Measurements from ENCODE around the gene NDUFB11.

NDUFB11 gene

DNA sequence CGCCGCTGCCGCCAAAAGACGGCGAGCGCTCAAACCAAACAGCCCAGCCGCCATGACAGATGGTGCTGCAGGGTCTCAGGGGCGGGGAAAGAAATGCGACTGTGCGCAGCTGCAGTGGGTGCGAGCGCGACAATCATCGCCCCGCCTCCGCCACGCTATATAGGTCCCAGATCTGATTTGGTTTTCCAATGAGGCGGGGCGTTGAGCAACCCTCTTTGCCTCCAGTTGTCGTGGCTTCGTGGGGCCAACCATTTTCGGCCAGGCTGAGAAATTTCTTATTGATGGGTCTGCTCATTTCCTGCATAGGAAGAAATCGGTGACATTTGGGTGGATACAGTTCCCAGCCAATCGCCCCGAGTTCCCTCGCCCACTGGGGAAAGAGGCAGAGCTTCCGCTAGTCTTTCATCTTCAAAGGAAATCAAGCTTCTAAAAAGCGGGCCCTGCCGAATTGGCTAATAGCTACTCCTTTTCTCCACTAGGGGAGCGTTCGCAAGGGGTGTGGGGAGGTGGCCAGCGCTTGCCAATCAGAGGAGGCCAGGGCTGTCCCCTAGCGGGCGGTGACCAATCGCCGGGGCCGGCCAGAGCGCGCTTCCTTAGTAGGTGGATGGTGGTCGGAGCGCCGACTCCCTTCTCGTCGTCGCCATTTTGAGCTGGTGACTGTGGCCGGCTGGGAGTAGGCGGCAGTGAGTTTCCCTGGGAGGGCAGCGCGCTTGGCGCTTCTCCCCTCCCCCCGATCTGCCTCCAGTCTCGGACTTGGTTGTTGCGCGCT is at the start of gene NDUFB11, which contains the start of gene RBM10:
NDUFB11 (minus strand) TSS at position 77 of the 769 bp plus-strand sequence; CDS start at position 54, 23 bp downstream.
RBM10 (plus strand) TSS at position 596 of the 769 bp plus-strand sequence. CDS start 2,261 bp downstream, outside the sequence.
- H3K36me3 ChIP-seq (ENCODE audit: control insufficient read depth, insufficient read depth, low read length), result no peaks in the 10 kb centered on the region
- H3K27ac ChIP-seq (ENCODE audit: low read depth, low read length), result peak within 1 kb of the TSS; percentile 94
- peaks cover 7% of the 10 kb centered on the region for H3K4me1 ChIP-seq (ENCODE audit: control insufficient read depth, insufficient read depth, low read length)
- H3K9ac ChIP-seq (ENCODE audit: low read length), result peak within 1 kb of the TSS; percentile 67
- H3K4me3 ChIP-seq (ENCODE audit: low read length), result peak within 1 kb of the TSS; percentile 73
- no peaks in the 10 kb centered on the region for H3K27me3 ChIP-seq (ENCODE audit: control insufficient read depth, insufficient read depth, low read length)

DNA sequence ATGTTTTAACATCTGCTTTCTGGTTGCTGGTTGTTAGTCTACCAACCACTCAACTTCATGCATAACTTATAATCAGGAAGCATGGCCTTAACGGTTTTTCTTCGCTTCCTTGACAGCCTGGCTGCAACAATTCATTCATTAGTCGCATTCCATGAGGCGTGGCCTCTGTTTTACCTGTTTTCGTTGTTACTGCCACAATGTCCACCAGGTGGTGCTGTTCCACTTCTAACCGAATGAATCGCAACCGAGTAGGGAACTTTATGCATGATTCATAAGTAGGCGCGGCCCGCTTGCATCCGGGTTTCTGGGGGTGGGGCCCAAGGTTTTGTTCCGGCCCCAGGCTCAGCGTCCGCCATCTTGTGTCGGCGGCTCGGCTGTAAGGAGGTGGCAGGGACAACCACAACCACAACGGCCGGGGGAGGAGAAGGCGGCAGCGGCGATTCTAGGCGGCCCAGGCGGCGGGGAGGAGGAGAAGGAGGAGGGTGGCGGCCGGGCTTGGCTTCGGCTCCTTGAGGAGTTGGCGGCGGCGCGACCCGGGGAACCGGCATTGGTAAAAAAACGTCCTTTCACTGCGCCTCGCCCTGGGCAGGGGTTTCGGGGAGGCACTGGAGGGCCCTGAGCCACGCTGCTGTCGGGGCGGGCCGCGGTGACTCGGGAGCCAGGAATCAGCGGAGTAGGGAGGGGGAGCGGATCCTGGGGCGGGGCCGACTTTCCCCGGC is 49.1 kb upstream of the NDUFB11 start, which contains the start of gene UBA1:
UBA1 (plus strand) TSS at position 355 of the 719 bp plus-strand sequence. CDS start 4,974 bp downstream, outside the sequence.
- Histone ChIP-seq H3K27ac (ENCODE audit: low read depth, low read length) (peak within 1 kb of the TSS; percentile 96), H3K4me1 (ENCODE audit: control insufficient read depth, insufficient read depth, low read length) (peaks cover 17% of the 10 kb centered on the region), H3K4me3 (ENCODE audit: low read length) (peak within 1 kb of the TSS; percentile 74), H3K27me3 (ENCODE audit: control insufficient read depth, insufficient read depth, low read length) (no peaks in the 10 kb centered on the region), H3K9ac (ENCODE audit: low read length) (peak within 1 kb of the TSS; percentile 81), H3K36me3 (ENCODE audit: control insufficient read depth, insufficient read depth, low read length) (peaks cover 12% of the 10 kb centered on the region)

DNA sequence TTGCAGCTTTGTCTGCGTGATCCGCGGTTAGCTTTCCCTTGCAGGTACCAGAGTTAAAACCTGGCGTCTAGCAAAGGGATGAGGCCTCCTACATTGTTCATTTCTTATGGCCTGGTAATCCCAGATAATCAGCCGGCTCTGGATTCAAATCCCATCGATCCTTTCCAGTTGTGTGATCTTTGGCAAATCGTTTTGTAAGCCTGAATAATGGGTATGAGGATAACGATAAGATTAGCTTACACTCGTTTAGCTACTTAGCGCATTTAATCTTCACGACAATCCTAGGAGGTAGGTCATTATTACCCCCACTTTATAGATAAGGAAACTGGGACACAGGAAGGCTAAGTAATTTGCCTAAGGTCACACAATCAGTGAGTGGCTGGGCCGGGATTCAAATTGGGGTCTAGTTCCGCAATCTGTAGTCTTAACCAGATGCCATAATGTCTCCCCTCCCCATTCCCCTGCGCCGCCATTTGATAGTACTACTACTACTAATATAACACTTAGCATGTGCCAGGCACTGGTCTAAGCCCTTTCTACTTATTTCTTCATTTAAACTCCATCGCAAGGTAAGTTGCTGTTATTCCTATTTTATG is 47.4 kb upstream of the NDUFB11 start:
- no peak overlapping the region for H3K9ac ChIP-seq (ENCODE audit: low read length)
- H3K36me3 ChIP-seq (ENCODE audit: control insufficient read depth, insufficient read depth, low read length), result peaks cover under 1% of the 10 kb centered on the region
- peaks cover 14% of the 10 kb centered on the region for H3K4me1 ChIP-seq (ENCODE audit: control insufficient read depth, insufficient read depth, low read length)
- H3K27me3 ChIP-seq (ENCODE audit: control insufficient read depth, insufficient read depth, low read length), result peaks cover 2% of the 10 kb centered on the region
- H3K4me3 ChIP-seq (ENCODE audit: low read length), result peak overlapping the region; percentile 65
- H3K27ac ChIP-seq (ENCODE audit: low read depth, low read length), result no peak overlapping the region

DNA sequence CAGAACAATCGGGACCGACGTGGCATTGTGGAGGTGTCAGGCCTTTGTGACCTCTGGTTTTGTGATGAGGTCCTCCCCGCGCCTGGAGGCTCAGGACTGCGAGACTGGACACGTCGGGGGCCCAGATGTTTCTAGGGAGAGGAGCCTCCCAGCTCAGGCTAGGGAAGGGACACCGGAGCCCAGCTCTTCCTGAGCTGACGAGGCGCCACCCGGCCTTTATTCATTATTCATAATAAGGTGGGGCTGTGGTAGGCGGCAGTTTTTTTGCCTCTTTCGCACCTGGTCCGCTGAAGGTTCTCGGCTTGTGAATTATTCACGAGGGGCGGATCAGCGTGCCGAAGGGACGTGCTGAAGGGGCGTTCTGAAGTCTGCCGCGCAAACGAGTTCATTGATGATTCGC is 46.8 kb upstream of the NDUFB11 start:
- peaks cover 2% of the 10 kb centered on the region for H3K27me3 ChIP-seq (ENCODE audit: control insufficient read depth, insufficient read depth, low read length)
- H3K9ac ChIP-seq (ENCODE audit: low read length), result no peak overlapping the region
- peak overlapping the region; percentile 65 for H3K4me3 ChIP-seq (ENCODE audit: low read length)
- peaks cover 8% of the 10 kb centered on the region for H3K4me1 ChIP-seq (ENCODE audit: control insufficient read depth, insufficient read depth, low read length)
- H3K36me3 ChIP-seq (ENCODE audit: control insufficient read depth, insufficient read depth, low read length), result no peaks in the 10 kb centered on the region
- no peak overlapping the region for H3K27ac ChIP-seq (ENCODE audit: low read depth, low read length)

DNA sequence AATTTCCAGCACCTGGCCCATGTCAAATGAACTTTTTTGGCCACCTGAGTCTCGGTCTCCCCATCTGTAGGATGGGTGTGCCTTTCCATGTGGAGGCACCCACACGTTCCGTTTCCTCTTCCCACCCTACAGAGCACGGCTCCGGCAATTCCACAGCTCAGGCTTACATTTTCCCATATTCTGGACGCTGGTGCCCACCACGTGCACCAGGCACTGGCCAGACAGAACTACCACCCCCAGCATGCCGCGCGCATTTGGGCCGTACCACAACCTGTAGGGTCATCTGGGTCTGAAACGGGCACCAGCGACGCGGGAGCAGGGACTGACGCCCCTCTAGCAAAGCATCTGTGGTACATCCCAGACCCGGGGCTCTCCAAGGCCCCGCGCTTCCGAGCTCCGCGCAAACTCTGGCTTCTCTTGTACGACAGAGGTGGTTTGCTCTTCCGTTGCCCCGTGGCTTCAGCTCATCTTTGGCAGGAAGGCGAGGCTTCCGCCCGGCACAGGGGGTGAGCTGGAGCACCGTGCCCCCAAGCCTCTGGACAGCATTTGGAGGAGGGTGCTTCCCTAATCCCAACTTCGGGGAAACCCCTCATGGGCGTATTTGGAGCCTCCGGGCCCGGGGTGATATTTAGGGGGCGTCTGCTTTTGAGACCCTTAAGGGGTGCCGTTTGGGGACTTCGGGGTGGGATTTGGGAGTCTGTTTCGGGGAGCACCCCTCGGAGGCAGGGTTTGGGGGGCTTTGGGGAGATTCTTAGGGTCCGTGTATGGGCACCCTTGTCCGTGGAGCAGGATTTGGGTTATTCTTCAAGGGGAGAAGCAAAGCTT is 46.2 kb upstream of the NDUFB11 start:
- Histone ChIP-seq H3K27ac (ENCODE audit: low read depth, low read length) (no peak overlapping the region), H3K4me1 (ENCODE audit: control insufficient read depth, insufficient read depth, low read length) (peaks cover 3% of the 10 kb centered on the region), H3K9ac (ENCODE audit: low read length) (no peak overlapping the region)

DNA sequence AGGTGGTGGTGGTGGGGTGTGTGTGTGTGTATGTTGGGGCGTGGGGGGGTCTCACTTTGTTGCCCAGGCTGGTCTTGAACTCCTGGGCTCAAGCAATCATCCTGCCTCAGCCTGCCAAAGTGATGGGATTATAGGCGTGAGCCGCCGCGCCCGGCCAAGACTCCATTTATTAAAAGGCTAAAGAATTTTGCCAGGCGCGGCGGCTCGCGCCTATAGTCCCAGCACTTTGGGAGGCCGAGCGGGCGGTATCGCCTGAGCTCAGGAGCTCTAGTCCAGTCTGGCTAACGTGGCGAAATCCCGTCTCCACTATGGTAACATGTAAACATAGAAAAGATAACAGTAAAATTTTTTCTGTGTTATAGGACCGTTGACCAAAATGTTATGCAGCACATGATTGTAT is 45.4 kb upstream of the NDUFB11 start:
- Histone ChIP-seq H3K36me3 (ENCODE audit: control insufficient read depth, insufficient read depth, low read length) (no peaks in the 10 kb centered on the region), H3K4me1 (ENCODE audit: control insufficient read depth, insufficient read depth, low read length) (peaks cover 3% of the 10 kb centered on the region), H3K27ac (ENCODE audit: low read depth, low read length) (no peak overlapping the region), H3K4me3 (ENCODE audit: low read length) (no peak overlapping the region), H3K27me3 (ENCODE audit: control insufficient read depth, insufficient read depth, low read length) (peaks cover 2% of the 10 kb centered on the region), H3K9ac (ENCODE audit: low read length) (no peak overlapping the region)

More for the DNA sequence above, 46.2 kb upstream of the NDUFB11 start:
- Histone ChIP-seq H3K36me3 (ENCODE audit: control insufficient read depth, insufficient read depth, low read length) (no peaks in the 10 kb centered on the region), H3K27me3 (ENCODE audit: control insufficient read depth, insufficient read depth, low read length) (peaks cover 2% of the 10 kb centered on the region), H3K4me3 (ENCODE audit: low read length) (peak overlapping the region; percentile 65)

DNA sequence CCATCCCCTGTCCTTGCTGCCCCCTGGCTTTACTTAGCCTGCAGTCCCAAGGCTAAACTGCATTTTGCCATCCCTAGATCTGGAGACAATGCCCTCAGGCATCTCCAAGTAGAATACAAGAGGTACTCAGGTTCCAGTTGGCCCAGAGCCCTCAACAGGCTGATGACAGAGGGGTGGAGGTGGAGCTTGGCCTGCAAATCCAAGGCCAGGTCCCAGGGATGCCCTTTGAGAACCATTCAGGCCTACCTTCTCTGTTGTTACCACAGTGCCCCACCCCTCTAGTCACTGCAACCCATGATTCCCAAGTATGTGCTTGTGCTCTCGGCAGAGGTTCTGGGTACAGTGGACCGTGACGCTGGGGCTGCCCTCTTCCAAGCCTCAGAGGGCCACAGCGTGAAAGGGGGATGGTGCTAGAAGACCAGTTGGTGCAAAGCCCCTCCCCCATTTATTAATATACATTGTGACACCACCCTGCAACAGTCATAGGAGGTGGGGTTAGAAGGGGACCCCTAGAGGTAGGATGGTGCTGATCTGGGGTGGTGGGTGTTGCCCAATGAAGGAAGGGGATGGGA is 42.7 kb upstream of the NDUFB11 start:
- Histone ChIP-seq H3K27me3 (ENCODE audit: control insufficient read depth, insufficient read depth, low read length) (peaks cover 5% of the 10 kb centered on the region), H3K9ac (ENCODE audit: low read length) (no peak overlapping the region), H3K4me3 (ENCODE audit: low read length) (no peak overlapping the region), H3K4me1 (ENCODE audit: control insufficient read depth, insufficient read depth, low read length) (no peaks in the 10 kb centered on the region), H3K36me3 (ENCODE audit: control insufficient read depth, insufficient read depth, low read length) (peaks cover 2% of the 10 kb centered on the region), H3K27ac (ENCODE audit: low read depth, low read length) (no peak overlapping the region)

DNA sequence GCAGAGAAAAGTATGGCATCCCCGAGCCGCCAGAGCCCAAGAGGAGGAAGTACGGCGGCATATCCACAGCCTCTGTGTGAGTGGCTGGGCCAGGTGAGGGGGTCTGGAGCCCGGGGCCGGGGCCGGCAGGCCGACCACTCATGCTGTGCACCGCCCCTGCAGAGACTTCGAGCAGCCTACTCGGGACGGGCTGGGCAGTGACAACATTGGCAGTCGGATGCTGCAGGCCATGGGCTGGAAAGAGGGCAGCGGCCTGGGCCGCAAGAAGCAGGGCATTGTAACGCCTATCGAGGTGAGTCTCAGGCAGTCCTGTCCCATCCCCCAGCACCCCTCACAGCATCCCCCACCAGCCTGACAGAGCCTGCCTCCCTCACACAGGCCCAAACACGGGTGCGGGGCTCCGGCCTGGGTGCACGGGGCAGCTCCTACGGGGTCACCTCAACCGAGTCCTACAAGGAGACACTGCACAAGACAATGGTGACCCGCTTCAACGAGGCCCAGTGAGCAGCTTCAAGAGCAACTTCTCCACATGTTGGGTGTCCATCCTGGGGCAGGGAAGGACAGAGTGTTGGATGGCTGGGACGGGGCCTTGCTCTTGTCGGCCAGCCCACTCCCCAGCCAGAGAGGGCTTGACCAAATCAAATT is 41.7 kb upstream of the NDUFB11 start:
- Histone ChIP-seq H3K9ac (ENCODE audit: low read length) (no peak overlapping the region), H3K27me3 (ENCODE audit: control insufficient read depth, insufficient read depth, low read length) (peaks cover 8% of the 10 kb centered on the region), H3K4me3 (ENCODE audit: low read length) (no peak overlapping the region), H3K27ac (ENCODE audit: low read depth, low read length) (no peak overlapping the region), H3K36me3 (ENCODE audit: control insufficient read depth, insufficient read depth, low read length) (peaks cover 2% of the 10 kb centered on the region), H3K4me1 (ENCODE audit: control insufficient read depth, insufficient read depth, low read length) (no peaks in the 10 kb centered on the region)

DNA sequence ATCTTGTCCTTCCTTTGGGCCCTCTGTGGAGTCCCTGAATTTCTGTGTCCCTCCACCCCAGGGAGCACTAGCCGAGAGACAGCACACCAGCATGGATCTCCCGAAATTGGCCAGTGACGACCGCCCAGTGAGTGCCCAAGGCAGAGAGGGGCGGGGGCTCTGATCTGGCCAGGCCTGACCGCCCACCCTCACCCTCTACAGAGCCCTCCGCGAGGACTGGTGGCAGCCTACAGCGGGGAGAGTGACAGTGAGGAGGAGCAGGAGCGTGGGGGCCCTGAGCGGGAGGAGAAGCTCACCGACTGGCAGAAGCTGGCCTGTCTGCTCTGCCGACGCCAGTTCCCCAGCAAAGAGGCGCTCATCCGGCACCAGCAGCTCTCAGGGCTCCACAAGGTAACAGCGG is 40.7 kb upstream of the NDUFB11 start:
- H3K4me3 ChIP-seq (ENCODE audit: low read length), result no peak overlapping the region
- H3K4me1 ChIP-seq (ENCODE audit: control insufficient read depth, insufficient read depth, low read length), result no peaks in the 10 kb centered on the region
- H3K9ac ChIP-seq (ENCODE audit: low read length), result no peak overlapping the region
- no peak overlapping the region for H3K27ac ChIP-seq (ENCODE audit: low read depth, low read length)
- peaks cover 8% of the 10 kb centered on the region for H3K27me3 ChIP-seq (ENCODE audit: control insufficient read depth, insufficient read depth, low read length)
- peaks cover 5% of the 10 kb centered on the region for H3K36me3 ChIP-seq (ENCODE audit: control insufficient read depth, insufficient read depth, low read length)

DNA sequence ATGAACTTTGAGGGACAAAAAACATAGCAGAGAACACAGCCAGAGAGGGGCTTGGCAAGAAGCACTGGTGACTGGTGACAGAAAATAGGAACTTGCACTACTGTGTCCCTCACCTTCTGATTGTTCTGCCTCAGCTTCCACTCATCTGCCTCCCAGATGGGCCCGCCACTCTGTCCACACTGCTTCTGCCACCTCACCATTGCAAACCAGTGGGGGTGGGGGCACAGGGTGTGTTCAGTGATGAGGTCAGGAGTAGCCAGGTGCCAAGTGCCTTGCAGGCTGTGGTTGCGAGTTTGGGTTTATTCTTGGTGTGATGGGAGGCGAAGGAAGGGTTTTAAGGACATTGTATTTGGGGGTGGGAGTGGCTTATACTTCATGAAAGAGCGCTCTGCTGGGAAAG is 40.0 kb upstream of the NDUFB11 start:
- Histone ChIP-seq H3K4me3 (ENCODE audit: low read length) (no peak overlapping the region), H3K36me3 (ENCODE audit: control insufficient read depth, insufficient read depth, low read length) (peaks cover 5% of the 10 kb centered on the region)

DNA sequence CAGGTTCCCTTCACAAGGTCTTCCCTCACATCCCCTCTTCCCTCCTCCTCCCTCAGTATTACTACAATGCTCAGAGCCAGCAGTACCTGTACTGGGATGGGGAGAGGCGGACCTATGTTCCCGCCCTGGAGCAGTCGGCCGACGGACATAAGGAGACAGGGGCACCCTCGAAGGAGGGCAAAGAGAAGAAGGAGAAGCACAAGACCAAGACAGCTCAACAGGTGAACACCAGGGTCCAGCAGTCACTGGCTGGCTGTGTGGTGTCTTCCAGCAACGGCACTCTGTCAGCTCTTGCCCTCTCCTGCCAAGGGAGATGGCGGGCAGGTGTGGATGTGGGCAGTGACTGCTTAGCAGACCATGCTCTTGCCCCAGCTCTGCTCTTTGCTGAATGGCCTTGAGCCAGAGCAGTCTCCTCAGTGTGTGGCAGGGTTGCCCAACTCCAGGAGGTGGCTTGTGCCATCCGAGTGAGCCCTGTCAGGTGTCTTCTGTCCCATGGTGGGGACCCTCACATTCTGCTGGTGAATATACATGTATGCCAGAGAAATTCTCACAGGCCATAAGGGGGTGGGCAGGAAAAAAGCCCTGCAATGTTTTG is 37.7 kb upstream of the NDUFB11 start:
- Histone ChIP-seq H3K4me1 (ENCODE audit: control insufficient read depth, insufficient read depth, low read length) (no peaks in the 10 kb centered on the region), H3K4me3 (ENCODE audit: low read length) (no peak overlapping the region), H3K27ac (ENCODE audit: low read depth, low read length) (no peak overlapping the region), H3K36me3 (ENCODE audit: control insufficient read depth, insufficient read depth, low read length) (peaks cover 5% of the 10 kb centered on the region), H3K9ac (ENCODE audit: low read length) (no peak overlapping the region), H3K27me3 (ENCODE audit: control insufficient read depth, insufficient read depth, low read length) (peaks cover 8% of the 10 kb centered on the region)

More for the DNA sequence above, 40.0 kb upstream of the NDUFB11 start:
- Histone ChIP-seq H3K27ac (ENCODE audit: low read depth, low read length) (no peak overlapping the region), H3K4me1 (ENCODE audit: control insufficient read depth, insufficient read depth, low read length) (no peaks in the 10 kb centered on the region), H3K9ac (ENCODE audit: low read length) (no peak overlapping the region), H3K27me3 (ENCODE audit: control insufficient read depth, insufficient read depth, low read length) (peaks cover 8% of the 10 kb centered on the region)
